SK-N-SH (cell line): ENCODE data around the gene CCL21. TPM values are rescaled to one million over a fixed set of nuclear protein-coding genes. Genes with fewer than 3 reads are reported as not detected.

Experiments
- CTCF ChIA-PET: fragments of 300-600, 350-600 bp; formaldehyde crosslinking; extraction: SDS; loops from one replicate; lab custom pipeline; 2021; lab: Yijun Ruan, JAX
- POLR2A ChIA-PET: fragments of 350-600 bp; sonication (Branson Sonifier 250); formaldehyde crosslinking; extraction: SDS; loops from one replicate; lab custom pipeline; 2020; ENCODE audit warnings: antibody characterized with exemption, inconsistent platforms; lab: Yijun Ruan, JAX
- DNase-seq: peaks from one replicate; pipeline ENCODE4 v3.0.0; 2012
- H2AFZ ChIP-seq: fragments of 200-600 bp; sonication (generic); 2 replicates; pipeline ENCODE4 v1.8.1; 2016; ENCODE audit warnings: antibody characterized with exemption, mild to moderate bottlenecking, low read depth
- H3F3A ChIP-seq: fragments of 200-600 bp; sonication (generic); replicated peaks from 2 replicates; pipeline ENCODE3; 2016; ENCODE audit warnings: antibody characterized with exemption, mild to moderate bottlenecking; ENCODE audit not compliant: insufficient read depth
- H3K27ac ChIP-seq, 2 experiments: fragments of 200-500 bp in 1 of 2; fragments of 200-600 bp in 1 of 2; sonication (Bioruptor generic) in 1 of 2; sonication (generic), shearing (Covaris generic) in 1 of 2; 2 replicates each; pipeline versions ENCODE4 v1.5.1 to v1.6.1; 2014 to 2016; ENCODE audit warnings: low read depth in 2 of 2, inconsistent platforms in 1 of 2, low read length in 1 of 2, mild to moderate bottlenecking in 1 of 2, mixed read lengths in 1 of 2
- H3K27me3 ChIP-seq: fragments of 200-600 bp; sonication (generic), shearing (Covaris generic); 2 replicates; pipeline ENCODE4 v1.6.1; 2016; ENCODE audit warnings: mixed run types; ENCODE audit not compliant: insufficient read depth
- H3K36me3 ChIP-seq, 2 experiments: fragments of 200-500 bp in 1 of 2; fragments of 200-600 bp in 1 of 2; sonication (Bioruptor generic) in 1 of 2; sonication (generic) in 1 of 2; replicated peaks in 1 of 2; 2 replicates each; pipeline versions ENCODE3 to v1.5.1; 2014 to 2016; ENCODE audit warnings: low read length in 1 of 2, mild to moderate bottlenecking in 1 of 2; ENCODE audit not compliant: insufficient read depth in 2 of 2, control insufficient read depth in 1 of 2
- H3K4me1 ChIP-seq, 2 experiments: fragments of 200-500 bp in 1 of 2; fragments of 200-600 bp in 1 of 2; sonication (Bioruptor generic) in 1 of 2; sonication (generic), shearing (Covaris generic) in 1 of 2; 2 replicates each; pipeline versions ENCODE4 v1.5.1 to v1.6.1; 2014 to 2016; ENCODE audit warnings: low read depth in 1 of 2, low read length in 1 of 2, mixed run types in 1 of 2; ENCODE audit not compliant: insufficient read depth in 2 of 2, control insufficient read depth in 1 of 2
- H3K4me2 ChIP-seq: fragments of 200-600 bp; sonication (generic), shearing (Covaris generic); 2 replicates; pipeline ENCODE4 v1.6.1; 2017; ENCODE audit warnings: mixed run types
- H3K4me3 ChIP-seq, 2 experiments: fragments of 200-500 bp in 1 of 2; fragments of 200-600 bp in 1 of 2; sonication (Bioruptor generic) in 1 of 2; sonication (generic), shearing (Covaris generic) in 1 of 2; 2 replicates each; pipeline versions ENCODE4 v1.5.1 to v1.8.1; 2014 to 2016; ENCODE audit warnings: low read depth in 2 of 2, inconsistent platforms in 1 of 2, low read length in 1 of 2, mild to moderate bottlenecking in 1 of 2, mixed read lengths in 1 of 2, moderate library complexity in 1 of 2
- H3K79me2 ChIP-seq: fragments of 200-600 bp; sonication (generic); 2 replicates; pipeline ENCODE4 v1.8.1; 2017; ENCODE audit warnings: mild to moderate bottlenecking; ENCODE audit not compliant: insufficient read depth
- H3K9ac ChIP-seq: fragments of 200-600 bp; sonication (generic); 2 replicates; pipeline ENCODE4 v1.6.1; 2017; ENCODE audit warnings: mixed run types
- H3K9me2 ChIP-seq: fragments of 200-600 bp; sonication (generic); 2 replicates; pipeline ENCODE4 v1.6.1; 2017; ENCODE audit warnings: mixed run types
- H3K9me3 ChIP-seq: fragments of 200-600 bp; sonication (generic); 2 replicates; pipeline ENCODE4 v1.6.1; 2017; ENCODE audit warnings: mixed run types, mild to moderate bottlenecking, moderate library complexity
- H4K20me1 ChIP-seq: fragments of 200-600 bp; sonication (generic); 2 replicates; pipeline ENCODE4 v1.6.1; 2017; ENCODE audit warnings: mild to moderate bottlenecking, mixed run types; ENCODE audit not compliant: insufficient read depth
- CHD2 ChIP-seq: fragments of 150-350 bp; IDR thresholded peaks from 2 replicates; pipeline ENCODE4 v1.6.1; 2018; ENCODE audit warnings: low read length; ENCODE audit not compliant: partially characterized antibody
- ELF1 ChIP-seq: IDR thresholded peaks from 2 replicates; pipeline ENCODE4 v1.4.0; 2012
- EP300 ChIP-seq, 2 experiments: IDR thresholded peaks; 2 replicates each; pipeline versions ENCODE4 v1.4.0 to v1.6.1; 2012; ENCODE audit warnings: borderline replicate concordance in 1 of 2, low read depth in 1 of 2, low read length in 1 of 2
- EZH2phosphoT487 ChIP-seq: fragments of 200-600 bp; sonication (generic); IDR thresholded peaks from 2 replicates; pipeline ENCODE4 v1.6.1; 2017; ENCODE audit warnings: low read depth, mixed run types, mild to moderate bottlenecking, antibody characterized with exemption, moderate library complexity, borderline replicate concordance
- FOSL2 ChIP-seq: IDR thresholded peaks from 2 replicates; pipeline ENCODE4 v1.4.0; 2012; ENCODE audit warnings: low read depth, mild to moderate bottlenecking, moderate library complexity, borderline replicate concordance
- GABPA ChIP-seq: IDR thresholded peaks from 2 replicates; pipeline ENCODE4 v1.4.0; 2012; ENCODE audit warnings: low read depth, mild to moderate bottlenecking
- JUND ChIP-seq: IDR thresholded peaks from 2 replicates; pipeline ENCODE4 v1.4.0; 2012
- MEF2A ChIP-seq: IDR thresholded peaks from 2 replicates; pipeline ENCODE4 v1.4.0; 2012; ENCODE audit warnings: low read depth, borderline replicate concordance
- NRF1 ChIP-seq: IDR thresholded peaks from 2 replicates; pipeline ENCODE4 v1.6.1; 2012; ENCODE audit warnings: low read depth, mild to moderate bottlenecking, low read length
- POLR2AphosphoS5 ChIP-seq: IDR thresholded peaks from 2 replicates; pipeline ENCODE4 v1.6.1; 2012; ENCODE audit warnings: low read depth, low read length
- TAF1 ChIP-seq: IDR thresholded peaks from 2 replicates; pipeline ENCODE4 v1.6.1; 2012; ENCODE audit warnings: low read depth, mild to moderate bottlenecking, low read length, moderate library complexity, borderline replicate concordance
- TCF12 ChIP-seq: IDR thresholded peaks from 2 replicates; pipeline ENCODE4 v1.4.0; 2012
- TEAD4 ChIP-seq: IDR thresholded peaks from 2 replicates; pipeline ENCODE4 v1.4.0; 2012; ENCODE audit warnings: mild to moderate bottlenecking, borderline replicate concordance; ENCODE audit not compliant: insufficient read depth
- YY1 ChIP-seq: IDR thresholded peaks from 2 replicates; pipeline ENCODE4 v1.4.0; 2012; ENCODE audit warnings: low read depth, mild to moderate bottlenecking
- WGBS: methylation state at CpG from one replicate; pipeline ENCODE4 v1.1.6; 2017; ENCODE audit warnings: low lambda C conversion rate; 5-methylcytosine and 5-hydroxymethylcytosine counted together
- polyA plus RNA-seq, 3 experiments: library from polyadenylated mRNA; depleted of rRNA; stranded (reverse); fragments of >200 nt; gene quantifications; 2 replicates each; pipeline ENCODE4 v1.2.3, GENCODE V29; 2012
- TF ChIP-seq, protein P1 (sequence below): IDR thresholded peaks from 2 replicates; pipeline ENCODE4 v1.6.1; 2012; ENCODE audit warnings: mild to moderate bottlenecking, low read depth, low read length, moderate library complexity
- TF ChIP-seq, protein P2 (sequence below): IDR thresholded peaks from 2 replicates; pipeline ENCODE4; 2012
- TF ChIP-seq, protein P3 (sequence below): fragments of 200-600 bp; sonication (generic); IDR thresholded peaks from 2 replicates; pipeline ENCODE4 v1.6.1; 2017; ENCODE audit warnings: antibody characterized with exemption, mild to moderate bottlenecking, moderate library complexity
- TF ChIP-seq, protein P4 (sequence below): fragments of 150-350 bp; IDR thresholded peaks from 2 replicates; pipeline ENCODE4 v1.6.1; 2017; ENCODE audit warnings: antibody characterized with exemption, low read length, low read depth, borderline replicate concordance

The CCL21 gene
- polyA plus RNA-seq, 1 of the 3 experiments (the other 2 are of a cell fraction) = not detected

DNA sequence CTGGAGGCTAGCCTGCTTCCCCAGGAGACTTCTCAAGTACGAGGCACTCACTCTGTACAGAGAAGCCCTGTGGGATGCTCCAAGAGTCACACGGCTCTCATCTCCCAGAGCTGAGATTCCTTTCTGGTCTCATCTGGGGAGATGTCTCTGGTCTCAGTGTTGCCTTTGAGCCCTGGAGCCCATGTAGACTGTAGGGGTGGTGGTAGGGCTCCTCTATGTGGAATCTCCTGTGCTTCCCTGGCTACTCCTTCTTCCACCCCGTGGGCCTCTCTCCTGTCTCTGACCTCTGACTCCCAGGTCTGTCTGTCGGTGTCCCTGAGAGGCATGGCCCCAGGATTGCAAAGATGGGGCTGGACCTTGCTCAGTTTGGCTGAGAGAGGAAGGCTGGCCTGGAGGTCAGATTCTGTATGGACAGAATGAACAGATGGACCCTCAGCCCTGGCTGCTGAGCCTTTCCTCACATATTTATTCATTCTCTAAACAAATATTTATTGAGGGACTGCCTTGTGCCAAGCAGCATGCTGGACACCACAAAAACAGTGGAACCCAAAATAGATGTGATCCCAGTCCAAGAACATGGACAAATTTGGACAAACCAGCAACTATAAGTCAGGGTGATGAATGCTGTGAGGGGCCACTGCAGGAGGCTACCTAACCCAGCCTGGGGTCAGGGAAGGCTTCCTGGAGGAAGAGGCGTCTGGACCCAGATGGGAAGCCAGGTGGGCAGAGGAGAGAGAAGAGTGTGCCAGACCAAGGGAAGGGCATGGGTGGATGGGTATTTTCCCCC lies 21.4 kb downstream of the CCL21 start:
- no peak overlapping the region for H3K9ac ChIP-seq
- POLR2A ChIA-PET = no interaction called here
- no peaks in the 10 kb centered on the region; a peak in 1 of 4 replicates for H3K4me1 ChIP-seq
- H4K20me1 ChIP-seq = no peaks in the 10 kb centered on the region
- no peaks in the 10 kb centered on the region for H3K27me3 ChIP-seq
- TF ChIP-seq FOSL2 (no peak), CHD2 (no peak)
- TF ChIP-seq, protein P1, sequence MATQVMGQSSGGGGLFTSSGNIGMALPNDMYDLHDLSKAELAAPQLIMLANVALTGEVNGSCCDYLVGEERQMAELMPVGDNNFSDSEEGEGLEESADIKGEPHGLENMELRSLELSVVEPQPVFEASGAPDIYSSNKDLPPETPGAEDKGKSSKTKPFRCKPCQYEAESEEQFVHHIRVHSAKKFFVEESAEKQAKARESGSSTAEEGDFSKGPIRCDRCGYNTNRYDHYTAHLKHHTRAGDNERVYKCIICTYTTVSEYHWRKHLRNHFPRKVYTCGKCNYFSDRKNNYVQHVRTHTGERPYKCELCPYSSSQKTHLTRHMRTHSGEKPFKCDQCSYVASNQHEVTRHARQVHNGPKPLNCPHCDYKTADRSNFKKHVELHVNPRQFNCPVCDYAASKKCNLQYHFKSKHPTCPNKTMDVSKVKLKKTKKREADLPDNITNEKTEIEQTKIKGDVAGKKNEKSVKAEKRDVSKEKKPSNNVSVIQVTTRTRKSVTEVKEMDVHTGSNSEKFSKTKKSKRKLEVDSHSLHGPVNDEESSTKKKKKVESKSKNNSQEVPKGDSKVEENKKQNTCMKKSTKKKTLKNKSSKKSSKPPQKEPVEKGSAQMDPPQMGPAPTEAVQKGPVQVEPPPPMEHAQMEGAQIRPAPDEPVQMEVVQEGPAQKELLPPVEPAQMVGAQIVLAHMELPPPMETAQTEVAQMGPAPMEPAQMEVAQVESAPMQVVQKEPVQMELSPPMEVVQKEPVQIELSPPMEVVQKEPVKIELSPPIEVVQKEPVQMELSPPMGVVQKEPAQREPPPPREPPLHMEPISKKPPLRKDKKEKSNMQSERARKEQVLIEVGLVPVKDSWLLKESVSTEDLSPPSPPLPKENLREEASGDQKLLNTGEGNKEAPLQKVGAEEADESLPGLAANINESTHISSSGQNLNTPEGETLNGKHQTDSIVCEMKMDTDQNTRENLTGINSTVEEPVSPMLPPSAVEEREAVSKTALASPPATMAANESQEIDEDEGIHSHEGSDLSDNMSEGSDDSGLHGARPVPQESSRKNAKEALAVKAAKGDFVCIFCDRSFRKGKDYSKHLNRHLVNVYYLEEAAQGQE = no peak
- H3F3A ChIP-seq = no peaks in the 10 kb centered on the region
- no peak overlapping the region for H3K27ac ChIP-seq
- no peaks in the 10 kb centered on the region for H3K9me3 ChIP-seq
- no peak overlapping the region for H3K4me2 ChIP-seq
- WGBS = 53% methylated on average over 5 of the region's 5 CpGs
- H2AFZ ChIP-seq = no peak overlapping the region
- CTCF ChIA-PET = interaction anchor here (1.3 to 5.1 kb wide), 2 partner anchors 10 to 14 kb away, joined by 4 to 43 read pairs; no protein-coding TSS in a partner anchor
- no peaks in the 10 kb centered on the region for H3K36me3 ChIP-seq
- H3K9me2 ChIP-seq = no peaks in the 10 kb centered on the region
- DNase-seq = no peak
- H3K79me2 ChIP-seq = no peaks in the 10 kb centered on the region
- H3K4me3 ChIP-seq = no peak overlapping the region

DNA sequence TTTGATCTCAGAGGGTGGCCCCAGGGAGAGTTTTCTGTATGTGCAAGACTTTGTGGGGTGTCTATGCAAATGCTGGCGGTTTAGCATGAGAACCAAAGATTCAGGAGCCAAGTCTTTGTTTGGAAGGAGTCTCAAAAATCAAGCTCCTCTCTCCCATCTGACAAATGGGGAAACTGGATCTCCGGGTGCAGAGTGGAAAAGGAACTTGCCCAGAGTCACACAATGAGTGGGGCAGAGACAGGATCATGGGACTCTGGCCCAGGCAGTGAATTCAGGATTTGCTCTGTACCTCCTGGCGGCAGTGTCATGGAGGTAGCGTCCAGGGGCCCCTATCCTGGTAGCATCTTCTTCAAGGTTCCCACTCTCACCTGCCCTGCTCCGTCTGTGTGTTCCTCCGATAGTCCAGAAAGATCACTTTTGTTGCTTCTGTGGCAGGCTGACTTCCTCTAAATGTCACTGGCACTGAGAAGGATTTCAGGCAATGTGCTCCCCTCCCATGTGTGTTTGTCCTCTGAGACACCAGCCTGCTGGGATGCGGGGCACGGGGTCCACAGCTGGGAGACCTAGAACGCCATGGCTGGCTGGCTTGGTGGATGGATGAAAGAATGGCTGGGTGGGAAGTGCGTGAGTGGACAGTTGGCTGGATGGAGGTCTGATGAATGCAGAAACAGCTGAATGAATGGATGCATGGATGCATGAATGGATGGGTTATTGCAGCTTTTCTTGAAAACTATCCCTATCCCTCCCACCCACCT lies 22.5 kb downstream of the CCL21 start:
- POLR2A ChIA-PET = interaction anchor here (0.6 kb wide), 1 partner anchor 50 kb away, joined by 3 read pairs; no protein-coding TSS in a partner anchor
- Histone ChIP-seq H3F3A (no peaks in the 10 kb centered on the region), H3K4me3 (no peak overlapping the region), H2AFZ (no peak overlapping the region), H3K4me2 (no peak overlapping the region), H3K4me1 (no peaks in the 10 kb centered on the region; a peak in 1 of 4 replicates), H3K27ac (no peak overlapping the region)
- TF ChIP-seq, protein P2, sequence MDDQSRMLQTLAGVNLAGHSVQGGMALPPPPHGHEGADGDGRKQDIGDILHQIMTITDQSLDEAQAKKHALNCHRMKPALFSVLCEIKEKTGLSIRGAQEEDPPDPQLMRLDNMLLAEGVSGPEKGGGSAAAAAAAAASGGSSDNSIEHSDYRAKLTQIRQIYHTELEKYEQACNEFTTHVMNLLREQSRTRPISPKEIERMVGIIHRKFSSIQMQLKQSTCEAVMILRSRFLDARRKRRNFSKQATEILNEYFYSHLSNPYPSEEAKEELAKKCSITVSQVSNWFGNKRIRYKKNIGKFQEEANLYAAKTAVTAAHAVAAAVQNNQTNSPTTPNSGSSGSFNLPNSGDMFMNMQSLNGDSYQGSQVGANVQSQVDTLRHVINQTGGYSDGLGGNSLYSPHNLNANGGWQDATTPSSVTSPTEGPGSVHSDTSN = no peak
- no peak for TF ChIP-seq POLR2AphosphoS5
- no peak for TF ChIP-seq TEAD4
- no peak for TF ChIP-seq MEF2A
- no peak for TF ChIP-seq JUND
- no peak for TF ChIP-seq ELF1
- TF ChIP-seq, protein P3, sequence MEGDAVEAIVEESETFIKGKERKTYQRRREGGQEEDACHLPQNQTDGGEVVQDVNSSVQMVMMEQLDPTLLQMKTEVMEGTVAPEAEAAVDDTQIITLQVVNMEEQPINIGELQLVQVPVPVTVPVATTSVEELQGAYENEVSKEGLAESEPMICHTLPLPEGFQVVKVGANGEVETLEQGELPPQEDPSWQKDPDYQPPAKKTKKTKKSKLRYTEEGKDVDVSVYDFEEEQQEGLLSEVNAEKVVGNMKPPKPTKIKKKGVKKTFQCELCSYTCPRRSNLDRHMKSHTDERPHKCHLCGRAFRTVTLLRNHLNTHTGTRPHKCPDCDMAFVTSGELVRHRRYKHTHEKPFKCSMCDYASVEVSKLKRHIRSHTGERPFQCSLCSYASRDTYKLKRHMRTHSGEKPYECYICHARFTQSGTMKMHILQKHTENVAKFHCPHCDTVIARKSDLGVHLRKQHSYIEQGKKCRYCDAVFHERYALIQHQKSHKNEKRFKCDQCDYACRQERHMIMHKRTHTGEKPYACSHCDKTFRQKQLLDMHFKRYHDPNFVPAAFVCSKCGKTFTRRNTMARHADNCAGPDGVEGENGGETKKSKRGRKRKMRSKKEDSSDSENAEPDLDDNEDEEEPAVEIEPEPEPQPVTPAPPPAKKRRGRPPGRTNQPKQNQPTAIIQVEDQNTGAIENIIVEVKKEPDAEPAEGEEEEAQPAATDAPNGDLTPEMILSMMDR = no peak
- no peak for TF ChIP-seq EP300 (IDR thresholded peaks at IDR 0.05; ENCODE audit: borderline replicate concordance in 1 of 2, low read depth in 1 of 2, low read length in 1 of 2)
- TF ChIP-seq, protein P4, sequence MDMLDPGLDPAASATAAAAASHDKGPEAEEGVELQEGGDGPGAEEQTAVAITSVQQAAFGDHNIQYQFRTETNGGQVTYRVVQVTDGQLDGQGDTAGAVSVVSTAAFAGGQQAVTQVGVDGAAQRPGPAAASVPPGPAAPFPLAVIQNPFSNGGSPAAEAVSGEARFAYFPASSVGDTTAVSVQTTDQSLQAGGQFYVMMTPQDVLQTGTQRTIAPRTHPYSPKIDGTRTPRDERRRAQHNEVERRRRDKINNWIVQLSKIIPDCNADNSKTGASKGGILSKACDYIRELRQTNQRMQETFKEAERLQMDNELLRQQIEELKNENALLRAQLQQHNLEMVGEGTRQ = no peak
- no peak for TF ChIP-seq EZH2phosphoT487
- TF ChIP-seq YY1 = no peak
- TF ChIP-seq TAF1 = no peak
- no peak for TF ChIP-seq NRF1
- TF ChIP-seq GABPA = no peak
- no peak for TF ChIP-seq TCF12
- TF ChIP-seq, all 33 proteins: peak for 0
- CTCF ChIA-PET = interaction anchor here (0.9 to 5.1 kb wide), 4 partner anchors 12 to 40 kb away, joined by 3 to 43 read pairs (median 4); no protein-coding TSS in a partner anchor
- WGBS = 79% methylated on average over 8 of the region's 10 CpGs
- Histone ChIP-seq H4K20me1 (no peaks in the 10 kb centered on the region), H3K9ac (no peak overlapping the region), H3K9me2 (no peaks in the 10 kb centered on the region), H3K36me3 (no peaks in the 10 kb centered on the region), H3K9me3 (no peaks in the 10 kb centered on the region), H3K79me2 (no peaks in the 10 kb centered on the region), H3K27me3 (no peaks in the 10 kb centered on the region)
- no peak for DNase-seq
